Skin of body (tissue), 2 donors: ENCODE data around the gene HTATIP2. TPM values are rescaled to one million over a fixed set of nuclear protein-coding genes. Genes with fewer than 3 reads are reported as not detected.
"Not testable (repeated sequence)": the region's sequence is repeated elsewhere in the genome, so short reads cannot be mapped to it uniquely, and the experiment has no call there.

Source experiments
- DNase-seq: peaks from one replicate; lab custom pipeline; 2025; lab: John Stamatoyannopoulos, UW
- total RNA-seq: library from RNA; depleted of rRNA; stranded (reverse); fragments of >200 nt; gene quantifications from one replicate; pipeline ENCODE4 v1.2.3, GENCODE V29; 2014

The HTATIP2 gene
- total RNA-seq, result 6.9 TPM

GRCh38 chr11:20363500-20364340 lies at the start of gene HTATIP2:
Gene HTATIP2, plus strand, starts transcription at chr11:20363714. Its CDS starts 524 bp downstream, at chr11:20364238.
- DNase-seq, result no peak

- no peak for DNase-seq
Measured at GRCh38 chr11:20315800-20316199, 47.7 kb upstream of the HTATIP2 start.

GRCh38 chr11:20321177-20321576 lies 42.3 kb upstream of the HTATIP2 start:
- no peak for DNase-seq

- DNase-seq, result no peak
Measured at GRCh38 chr11:20327377-20327935, 36.1 kb upstream of the HTATIP2 start.

- no peak for DNase-seq
Measured at GRCh38 chr11:20336056-20336455, 27.5 kb upstream of the HTATIP2 start.

- DNase-seq, result no peak
Measured at GRCh38 chr11:20337526-20338154, 25.9 kb upstream of the HTATIP2 start.

GRCh38 chr11:20342347-20343141 lies 21.0 kb upstream of the HTATIP2 start:
- no peak for DNase-seq

- DNase-seq, result no peak
Measured at GRCh38 chr11:20351136-20351535, 12.4 kb upstream of the HTATIP2 start.

- no peak for DNase-seq
Measured at GRCh38 chr11:20351751-20352262, 11.7 kb upstream of the HTATIP2 start.

- DNase-seq, result no peak
Measured at GRCh38 chr11:20353829-20354434, 9.6 kb upstream of the HTATIP2 start.

GRCh38 chr11:20355221-20356219 lies 8.0 kb upstream of the HTATIP2 start:
- no peak for DNase-seq

- DNase-seq, result no peak
Measured at GRCh38 chr11:20357150-20357549, 6.4 kb upstream of the HTATIP2 start.

GRCh38 chr11:20360650-20361049 lies 2.9 kb upstream of the HTATIP2 start:
- DNase-seq, result no peak

- no peak for DNase-seq
Measured at GRCh38 chr11:20362481-20362880, 1.0 kb upstream of the HTATIP2 start.

GRCh38 chr11:20363149-20363499 lies 390 bp upstream of the HTATIP2 start:
- no peak for DNase-seq

GRCh38 chr11:20364341-20364792 lies 853 bp downstream of the HTATIP2 start:
- DNase-seq, result no peak

- DNase-seq, result not testable (repeated sequence)
Measured at GRCh38 chr11:20365465-20365864, 2.0 kb downstream of the HTATIP2 start.

- no peak for DNase-seq
Measured at GRCh38 chr11:20367313-20367948, 3.9 kb downstream of the HTATIP2 start.

GRCh38 chr11:20368438-20368837 lies 4.9 kb downstream of the HTATIP2 start:
- DNase-seq, result no peak
